Activated CD4-positive, alpha-beta T cell treated with anti-CD3 and anti-CD28 coated beads, Interleukin-2, amount 50 U/mL, for 48 hours (primary cell): ENCODE results near the gene SLCO2A1.

Experiments used
- DNase-seq, 2 experiments: peaks; one replicate each; pipeline ENCODE4 v3.0.0-alpha.2; 2020

Gene SLCO2A1

DNA sequence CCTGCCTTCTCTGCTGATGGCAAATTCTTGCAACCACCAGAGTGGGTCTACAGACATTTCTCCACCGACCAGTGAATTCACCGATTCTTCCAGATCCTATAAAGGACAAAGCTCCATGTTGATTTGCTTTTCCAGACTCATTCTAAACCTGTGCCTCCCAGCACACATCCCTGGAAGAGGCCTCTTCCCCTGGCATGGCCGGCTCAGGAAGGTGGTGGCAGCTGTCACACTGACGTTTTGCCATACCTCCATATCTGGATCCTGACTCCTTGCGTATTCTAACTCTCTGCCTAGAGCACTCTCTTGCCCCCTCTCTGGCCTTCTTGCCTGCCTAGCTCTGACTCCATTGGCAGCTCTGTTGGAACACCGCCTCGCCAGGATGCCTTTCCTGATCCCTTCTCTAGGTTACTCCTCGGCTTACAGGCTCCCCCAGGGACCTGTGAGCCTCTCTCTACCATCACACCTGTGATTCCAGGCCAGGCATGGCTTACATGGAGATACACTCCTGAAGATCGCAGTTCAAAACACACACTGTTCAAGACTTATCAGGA lies 31.0 kb downstream of the SLCO2A1 start:
- no peak for DNase-seq

DNA sequence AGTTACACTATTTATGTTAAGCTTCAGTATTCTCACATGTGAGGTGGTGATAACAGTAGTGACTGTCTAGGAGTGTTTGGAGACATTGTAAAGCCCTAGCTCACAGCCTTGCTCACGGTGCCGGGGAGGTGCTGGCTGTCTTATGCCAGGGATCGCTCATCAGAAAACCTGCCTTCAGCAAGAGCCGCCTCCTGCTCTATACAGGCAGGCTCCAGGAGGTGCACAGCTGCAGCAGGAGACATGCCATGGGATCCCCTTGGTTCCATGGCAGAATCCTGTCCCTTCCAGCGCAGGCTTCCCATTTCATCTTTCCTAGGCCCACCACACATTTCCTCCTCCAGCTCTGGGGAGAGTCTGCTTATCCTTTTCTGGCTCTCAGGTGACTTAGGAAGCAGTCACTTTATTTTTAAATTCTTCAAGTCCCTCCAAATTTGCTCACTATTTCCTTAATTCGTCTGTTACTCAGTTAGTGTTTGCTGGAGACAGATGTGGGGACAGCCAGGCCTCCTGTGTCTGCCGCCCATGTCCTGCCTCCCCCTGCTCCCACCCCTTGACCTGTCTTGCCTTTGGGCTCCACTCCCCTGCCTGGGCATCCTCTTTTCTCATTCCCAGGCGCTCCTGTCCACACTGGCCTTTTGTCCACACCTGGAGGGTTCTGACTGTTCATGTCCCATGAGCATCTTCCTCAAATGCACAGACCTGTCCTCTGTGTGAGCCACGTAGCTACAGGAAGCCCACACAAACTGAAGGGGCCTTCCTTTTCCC lies 31.7 kb downstream of the SLCO2A1 start:
- no peak for DNase-seq

DNA sequence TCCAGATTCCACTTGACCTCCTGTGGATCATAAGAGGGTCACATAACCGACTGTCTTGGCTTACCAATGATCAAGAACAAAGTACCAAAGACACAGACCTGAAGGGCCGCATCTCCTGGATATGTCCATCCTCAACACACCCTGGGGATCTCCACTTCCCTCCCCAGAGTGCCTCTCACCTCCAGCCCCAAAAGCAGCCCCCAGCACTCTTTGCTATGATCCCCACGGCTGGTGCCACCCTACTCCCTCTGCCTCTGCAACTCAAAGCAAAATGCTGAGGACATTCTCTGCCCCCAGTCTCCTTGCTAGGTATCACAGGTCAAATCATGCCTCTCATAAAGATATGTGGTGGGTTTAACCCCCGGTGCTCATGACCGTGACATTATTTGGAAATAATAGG lies 32.7 kb downstream of the SLCO2A1 start:
- DNase-seq = no peak

DNA sequence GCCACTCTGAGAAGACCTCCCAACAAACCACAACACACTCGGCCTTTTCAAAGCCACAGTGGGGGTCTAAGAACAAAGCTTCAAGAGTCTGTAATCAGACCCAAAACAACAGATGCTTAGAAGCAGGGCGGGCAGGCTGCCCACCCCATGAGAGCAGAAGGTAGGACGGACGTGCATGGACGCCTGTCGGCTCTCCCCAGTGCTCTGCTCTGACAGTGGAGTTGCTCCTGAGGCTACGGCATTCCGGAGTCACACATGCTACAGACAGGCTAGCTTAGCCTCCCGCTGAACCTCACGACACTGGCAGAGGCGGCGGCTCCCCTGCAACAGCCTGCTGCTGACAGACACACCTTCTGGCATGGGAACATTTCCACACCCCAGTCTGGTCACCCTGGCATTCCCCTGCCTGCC lies 33.5 kb downstream of the SLCO2A1 start:
- no peak for DNase-seq

DNA sequence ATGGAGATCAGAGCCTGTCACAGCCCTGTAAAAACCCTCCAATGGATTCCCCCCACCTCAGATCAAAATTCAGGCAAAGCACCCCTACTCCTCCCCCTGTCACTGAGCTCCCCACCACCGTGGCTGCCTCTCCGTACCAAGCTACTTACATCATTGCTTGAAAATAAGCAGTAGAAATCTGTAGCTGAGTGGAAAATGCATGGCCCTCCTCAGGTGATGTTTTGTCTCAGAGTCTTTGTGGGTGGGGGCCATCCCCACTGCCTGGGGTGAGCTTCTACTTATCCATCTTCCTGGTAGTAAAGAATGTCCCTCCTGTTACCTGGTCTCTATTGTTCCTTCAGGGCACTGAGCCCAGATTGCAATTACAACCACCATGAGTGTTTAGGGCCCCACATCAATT lies 34.5 kb downstream of the SLCO2A1 start:
- DNase-seq = no peak

DNA sequence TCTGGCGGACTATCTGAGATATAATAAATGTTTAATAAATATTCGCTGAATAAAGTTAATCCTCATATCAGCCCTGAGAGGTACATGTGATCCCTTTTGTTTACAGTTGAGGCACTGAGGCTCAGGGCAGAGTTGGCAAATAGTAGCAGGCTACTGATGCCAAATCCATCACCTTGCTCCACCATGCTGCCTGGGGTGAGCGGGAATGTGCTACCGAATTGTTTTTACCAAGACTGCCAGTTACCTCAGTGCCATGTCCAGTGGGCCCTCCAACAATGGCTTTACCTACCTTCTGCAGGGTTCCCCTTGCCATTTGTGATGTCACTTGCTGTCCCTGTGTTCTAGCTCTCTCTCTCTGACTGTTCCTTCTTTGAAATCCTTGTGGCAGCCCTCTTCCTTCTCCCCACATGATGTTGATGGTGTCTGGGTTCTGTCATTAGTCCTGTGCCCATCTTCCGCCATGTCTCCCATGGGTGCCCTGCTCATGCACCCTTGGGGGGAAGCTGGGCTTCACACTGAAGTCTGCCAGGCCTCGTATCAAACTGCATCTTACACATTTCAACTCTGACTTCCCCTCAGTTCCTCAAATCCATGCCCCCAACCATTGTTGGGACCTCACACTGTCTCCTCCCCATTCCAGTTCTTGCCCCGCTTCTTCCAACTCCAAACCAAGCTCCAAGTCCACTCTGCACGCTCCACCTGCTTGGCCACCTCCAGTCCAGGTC lies 35.4 kb downstream of the SLCO2A1 start:
- no peak for DNase-seq

DNA sequence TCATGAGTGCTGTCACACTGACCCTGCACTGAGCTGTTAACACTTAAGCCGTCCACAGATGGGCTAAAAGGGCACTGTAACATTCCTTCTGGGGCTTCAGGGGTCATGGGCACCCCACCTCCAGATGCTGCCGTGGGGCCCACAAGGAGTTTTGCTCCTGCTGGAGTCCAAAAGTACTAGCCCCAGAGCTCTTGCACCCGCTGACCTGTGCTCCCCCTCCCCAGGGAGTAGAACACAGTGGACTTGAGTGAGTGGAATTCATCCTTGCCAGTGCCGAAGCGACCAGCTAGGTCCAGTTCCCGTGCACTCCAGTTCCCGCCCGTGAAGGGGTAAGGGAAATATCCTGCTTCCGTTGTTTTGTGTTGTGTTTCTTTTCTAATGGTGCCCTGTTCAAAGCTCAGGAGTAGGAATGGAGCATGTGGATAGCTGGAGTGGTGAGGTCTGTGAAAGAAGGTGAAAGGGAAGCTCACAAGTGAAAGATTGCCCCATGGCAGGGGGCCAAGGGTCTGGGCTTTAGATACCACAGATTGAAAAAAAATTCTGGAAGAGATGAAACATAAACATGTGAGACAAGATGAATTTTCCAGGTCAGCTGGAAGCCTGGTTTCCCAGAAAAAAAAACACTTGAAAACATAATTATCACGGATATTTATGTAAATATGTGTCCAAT lies 36.6 kb downstream of the SLCO2A1 start:
- DNase-seq = no peak

DNA sequence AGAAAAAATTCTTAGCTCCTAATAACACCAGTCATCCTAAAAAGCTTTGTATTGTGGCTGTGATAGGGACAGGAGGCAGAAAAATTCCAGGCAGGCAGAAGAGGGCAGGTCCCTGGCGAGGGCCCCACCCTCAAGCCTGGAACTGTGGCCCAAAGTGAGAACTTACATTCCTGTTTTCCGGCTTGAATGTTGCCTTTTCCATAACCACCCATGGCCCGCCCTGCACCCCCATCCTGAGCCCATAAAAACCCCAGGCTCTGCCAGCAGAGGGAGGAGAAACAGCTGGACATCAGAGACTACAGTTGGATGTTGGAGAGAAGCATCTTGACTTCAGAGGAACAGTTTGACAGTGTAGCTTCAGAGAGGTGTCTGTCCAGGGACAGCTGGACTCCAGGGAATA lies 37.3 kb downstream of the SLCO2A1 start:
- DNase-seq = no peak

DNA sequence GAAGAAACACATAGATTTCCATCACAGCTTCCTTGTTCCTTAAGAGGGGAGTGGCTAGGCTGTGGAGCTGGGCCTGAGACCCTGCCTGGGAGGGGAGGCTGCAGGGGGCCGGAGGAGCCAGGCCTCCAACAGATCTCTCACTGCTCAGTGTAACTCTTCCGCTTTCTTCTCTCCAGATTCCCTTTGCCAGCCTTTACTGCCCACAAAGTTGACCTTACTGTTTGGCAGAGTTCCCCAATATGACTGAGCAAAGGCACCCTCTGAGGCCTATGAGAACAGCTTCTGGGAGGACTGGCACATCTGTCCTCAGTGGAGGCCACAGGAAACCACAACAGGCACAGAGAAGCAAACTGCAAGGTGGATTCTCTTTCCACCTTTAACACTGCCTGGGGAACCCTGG lies 38.1 kb downstream of the SLCO2A1 start:
- no peak for DNase-seq

DNA sequence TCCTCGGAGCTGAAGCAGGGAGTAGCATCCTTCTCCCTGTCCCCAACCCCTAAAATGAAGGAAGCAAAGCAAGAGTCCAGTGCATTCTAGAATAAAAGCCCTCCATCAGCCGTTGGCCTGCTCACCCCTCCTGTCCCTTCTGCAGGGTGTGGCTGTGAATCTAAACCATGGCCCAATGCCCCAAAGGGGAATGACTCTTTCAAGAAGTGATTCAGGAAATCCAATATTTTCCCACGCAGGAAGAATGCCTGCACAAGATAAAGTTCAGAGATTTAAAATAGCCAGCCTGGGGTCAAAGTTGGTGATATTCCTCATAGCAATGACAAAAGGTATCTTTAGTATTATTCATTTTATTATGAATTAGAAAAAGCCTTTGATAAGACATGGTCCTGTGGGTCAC lies 38.5 kb downstream of the SLCO2A1 start:
- no peak for DNase-seq

DNA sequence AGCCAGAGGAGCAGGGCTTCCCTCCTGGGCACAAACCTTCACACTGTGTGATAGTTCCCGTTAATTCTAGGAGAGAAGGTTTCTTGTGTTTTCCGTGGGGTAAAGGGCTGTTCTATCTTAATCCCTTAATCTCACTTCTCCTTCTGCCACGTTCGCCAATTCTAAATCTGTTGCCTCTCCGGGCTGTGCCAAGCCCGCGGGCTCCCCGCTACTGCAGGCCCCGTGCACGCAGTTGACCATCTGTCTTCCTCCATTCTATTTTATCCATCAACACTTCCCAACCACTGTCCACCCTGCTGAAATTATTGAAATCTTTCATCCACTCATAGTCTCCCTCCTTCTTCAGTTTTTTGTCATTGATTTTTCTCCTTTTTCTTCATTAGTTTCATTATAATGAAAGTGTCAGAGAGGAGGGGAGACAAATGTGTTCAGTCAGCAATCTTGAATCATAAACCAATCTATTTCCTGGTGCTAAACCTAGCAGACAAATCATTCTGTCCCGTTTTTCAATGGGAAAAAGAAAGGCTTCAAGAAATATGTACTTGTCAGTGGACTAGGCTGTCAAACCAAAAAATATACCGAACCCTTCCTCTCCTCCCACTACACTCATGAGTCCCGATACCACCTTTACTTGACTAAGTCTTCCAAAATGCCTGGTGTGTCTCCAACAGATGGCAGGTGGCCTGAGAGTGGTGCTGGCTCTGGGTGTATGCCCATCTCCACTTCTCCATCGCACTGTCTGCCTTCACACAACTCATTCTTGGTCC lies 39.6 kb downstream of the SLCO2A1 start:
- no peak for DNase-seq

DNA sequence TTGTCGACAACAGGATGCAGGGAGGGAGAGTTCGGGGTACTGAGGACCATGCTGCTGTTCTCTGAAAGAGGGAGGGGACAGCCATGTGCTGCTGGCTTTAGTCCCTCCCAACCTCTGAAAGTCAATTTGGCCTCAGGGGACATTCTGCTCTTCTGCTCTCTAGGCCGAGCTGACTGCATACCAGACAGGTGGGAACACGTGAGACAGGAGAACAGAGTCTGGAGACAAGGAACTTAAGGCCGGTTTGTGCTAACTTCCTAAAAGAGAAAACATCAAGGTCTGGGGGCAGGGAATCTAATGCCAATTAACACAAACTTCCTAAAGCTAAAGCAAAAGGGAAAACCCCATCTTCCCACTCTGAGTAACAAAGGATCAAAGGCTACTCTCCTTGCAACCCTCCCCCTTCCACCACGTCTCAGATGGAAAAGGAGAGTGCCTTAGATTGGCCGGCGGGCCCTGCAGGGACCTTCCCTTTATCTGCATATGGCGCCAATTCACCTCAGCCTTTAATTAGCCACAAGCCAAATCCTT lies 41.0 kb downstream of the SLCO2A1 start:
- no peak for DNase-seq

DNA sequence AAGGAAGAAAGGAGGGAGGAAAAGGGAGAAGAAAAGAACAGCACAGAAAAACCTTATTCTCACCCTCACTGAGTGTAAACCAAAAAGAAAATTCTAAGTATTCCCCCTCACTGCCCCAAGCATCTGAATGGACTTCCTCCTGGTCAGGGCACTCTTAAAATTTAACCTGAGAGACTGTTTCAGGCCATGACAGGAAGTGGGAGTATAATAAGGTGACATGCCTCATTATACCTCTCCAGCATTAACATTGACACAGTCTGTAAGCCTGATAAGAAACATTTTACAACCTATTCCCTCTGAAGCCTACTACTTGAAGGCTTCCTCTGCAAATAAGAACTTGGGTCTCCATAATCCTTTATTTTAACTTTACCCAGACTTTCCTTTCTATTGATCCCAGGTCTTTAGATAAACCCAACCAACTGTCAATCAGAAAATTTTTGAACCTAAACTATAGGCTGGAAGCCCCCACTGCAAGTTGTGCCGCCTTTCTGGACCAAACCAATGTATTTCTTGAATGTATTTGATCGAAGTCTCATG lies 41.7 kb downstream of the SLCO2A1 start:
- no peak for DNase-seq

DNA sequence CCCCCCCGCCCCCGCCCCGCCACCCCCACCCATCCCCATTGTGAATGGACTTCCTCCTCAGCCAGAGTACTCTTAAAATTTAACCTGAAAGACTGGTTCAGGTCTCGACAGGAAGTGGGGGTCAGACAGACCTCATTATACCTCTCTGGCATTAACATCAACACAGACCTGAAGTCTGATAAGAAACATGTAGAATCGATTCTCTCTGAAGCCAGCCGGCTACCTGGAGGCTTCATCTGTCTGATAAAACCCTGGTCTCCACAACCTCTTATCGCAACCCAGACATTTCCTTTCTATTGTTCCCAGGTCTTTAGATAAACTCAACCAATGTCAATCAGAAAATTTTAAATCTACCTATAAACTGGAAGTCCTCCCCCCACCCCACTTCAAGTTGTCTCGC lies 42.6 kb downstream of the SLCO2A1 start:
- no peak for DNase-seq

DNA sequence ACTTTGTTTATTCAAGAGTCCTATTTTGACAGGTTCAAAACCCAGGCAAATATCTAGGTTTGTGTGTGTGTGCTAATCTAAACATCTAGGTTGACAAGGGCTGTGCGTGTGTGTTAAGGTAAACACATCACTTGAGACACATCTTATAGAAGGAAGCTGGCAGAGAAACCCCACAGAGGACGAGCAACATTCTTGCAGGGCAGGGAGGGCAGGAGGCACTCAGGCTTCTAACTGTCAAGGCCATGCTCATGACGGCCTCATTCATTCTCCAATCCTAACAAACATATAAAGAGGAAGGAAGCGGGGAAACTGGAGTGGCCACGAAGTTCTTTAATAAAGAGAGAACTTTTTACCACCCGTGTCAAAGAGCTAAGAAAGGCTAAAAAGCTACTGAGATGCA lies 43.4 kb downstream of the SLCO2A1 start:
- no peak for DNase-seq

DNA sequence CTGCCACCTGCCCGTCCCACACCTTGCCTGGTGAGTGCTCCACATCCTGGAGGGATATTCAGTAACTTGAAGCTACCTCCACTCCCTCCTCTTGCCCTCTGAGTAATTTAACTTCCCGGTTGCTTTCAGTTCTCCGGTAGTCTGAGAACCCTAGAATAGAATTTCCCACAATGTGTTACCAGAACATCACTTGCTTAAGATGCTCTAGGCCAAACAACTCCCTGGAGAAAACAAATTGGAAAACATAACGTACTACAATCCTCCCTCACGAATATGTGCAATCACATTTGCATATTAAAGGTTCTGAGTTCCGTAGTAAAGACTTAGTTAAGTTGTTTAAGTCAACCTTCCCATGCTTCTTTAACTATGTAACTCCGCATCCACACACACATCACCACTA lies 44.8 kb downstream of the SLCO2A1 start:
- no peak for DNase-seq

DNA sequence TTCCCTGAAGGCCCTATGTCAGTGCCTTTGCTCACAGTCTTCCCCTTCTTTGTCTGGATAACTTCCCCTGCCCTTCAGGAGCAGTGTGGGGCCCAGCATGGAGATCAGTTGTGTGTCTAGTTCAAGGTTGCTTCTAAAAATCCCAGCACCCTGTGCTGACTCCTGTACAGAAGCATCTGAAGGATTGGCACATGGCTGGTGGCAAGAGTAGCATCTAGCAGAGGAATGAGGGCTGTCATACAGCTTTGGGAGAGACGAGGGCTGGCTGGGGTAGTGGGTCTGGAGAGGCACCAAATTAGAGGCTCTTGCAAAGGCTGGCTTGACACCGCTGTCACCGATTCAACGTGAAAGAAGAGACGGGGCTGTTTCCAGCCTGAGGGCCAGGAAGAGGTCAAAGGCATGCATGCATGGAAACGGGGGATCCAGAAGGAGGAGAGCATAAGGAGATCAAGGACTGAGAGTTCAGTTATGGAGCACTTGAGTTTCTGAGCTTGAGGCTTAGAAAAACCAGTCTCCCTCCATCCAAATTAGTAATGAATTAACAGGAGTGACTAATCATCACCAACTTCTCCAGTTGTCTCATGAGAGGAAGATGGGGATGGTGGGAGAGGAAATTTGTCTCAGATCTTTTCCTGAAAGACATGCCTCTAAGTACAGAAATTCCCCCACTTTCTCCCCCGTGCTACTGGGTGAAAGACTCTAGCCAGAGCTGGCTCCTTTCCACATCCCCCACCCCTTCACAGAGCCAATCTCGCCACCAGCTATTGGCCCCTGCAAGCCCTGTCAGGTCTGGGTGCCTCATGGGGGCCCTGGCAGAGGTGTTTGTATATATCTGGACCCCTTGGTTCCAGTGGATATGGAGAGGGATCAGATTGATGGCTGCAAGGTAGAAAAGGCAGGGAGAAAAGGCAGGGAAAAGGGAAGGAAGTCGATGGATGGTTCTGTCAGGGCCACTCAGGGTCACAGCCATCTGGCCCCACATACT lies 45.9 kb downstream of the SLCO2A1 start:
- no peak for DNase-seq

DNA sequence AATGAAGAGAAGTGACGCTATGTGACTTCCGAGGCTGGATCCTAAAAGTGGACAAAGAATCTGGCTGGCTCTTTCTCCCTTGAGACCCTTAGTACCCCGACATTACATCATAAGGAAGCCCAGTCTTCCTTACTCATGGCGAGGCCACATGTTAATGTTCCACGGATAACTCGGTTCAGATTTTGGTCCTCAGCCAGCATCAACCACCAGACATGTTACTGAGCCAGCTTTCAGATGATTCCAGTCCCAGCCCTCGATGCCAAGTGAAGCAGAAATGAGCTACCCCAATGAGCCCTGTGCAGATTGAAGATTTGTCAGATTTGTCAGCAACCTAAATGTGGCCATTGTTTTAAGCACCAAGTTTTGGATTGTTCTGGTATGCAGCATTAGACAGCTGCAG lies 46.6 kb downstream of the SLCO2A1 start:
- DNase-seq = no peak

DNA sequence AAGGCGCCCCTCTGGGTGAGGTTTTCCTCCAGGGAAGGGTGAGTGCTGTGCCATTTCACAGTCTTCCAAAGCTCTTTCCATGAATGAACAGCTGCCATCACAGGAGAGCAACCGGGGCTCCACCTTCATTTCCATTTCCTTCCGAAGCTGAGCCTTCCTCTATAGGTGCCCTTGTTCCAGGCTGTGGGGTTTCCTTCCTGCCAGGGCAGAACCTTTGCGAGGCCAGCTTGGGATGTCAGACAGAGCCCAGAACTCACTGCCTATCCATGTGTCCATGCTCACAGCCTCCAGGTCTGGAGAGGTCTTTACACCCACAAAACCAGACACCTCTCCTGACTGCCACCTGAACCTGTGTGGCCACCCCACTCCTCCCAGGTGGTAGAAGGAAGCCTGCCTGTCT lies 49.2 kb downstream of the SLCO2A1 start:
- DNase-seq = no peak

DNA sequence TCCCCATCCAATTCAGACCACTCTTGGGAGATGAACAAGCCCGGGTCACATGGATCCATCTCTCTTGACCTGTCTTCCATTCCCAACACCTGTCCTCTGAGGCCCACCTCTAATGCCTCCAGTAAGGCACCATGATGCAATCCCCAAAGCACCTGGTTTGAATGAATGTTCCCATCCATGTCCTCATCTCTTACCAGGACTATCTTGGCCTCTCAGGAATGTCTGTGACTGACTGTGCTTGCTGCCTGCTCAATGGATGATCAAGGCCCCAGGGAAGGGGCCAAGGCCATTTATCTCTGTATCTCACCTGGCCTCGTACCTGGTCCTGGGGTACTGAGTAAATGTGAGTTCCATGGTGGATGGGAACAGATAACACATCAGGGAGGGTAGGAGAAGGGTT lies 49.7 kb downstream of the SLCO2A1 start:
- no peak for DNase-seq

DNA sequence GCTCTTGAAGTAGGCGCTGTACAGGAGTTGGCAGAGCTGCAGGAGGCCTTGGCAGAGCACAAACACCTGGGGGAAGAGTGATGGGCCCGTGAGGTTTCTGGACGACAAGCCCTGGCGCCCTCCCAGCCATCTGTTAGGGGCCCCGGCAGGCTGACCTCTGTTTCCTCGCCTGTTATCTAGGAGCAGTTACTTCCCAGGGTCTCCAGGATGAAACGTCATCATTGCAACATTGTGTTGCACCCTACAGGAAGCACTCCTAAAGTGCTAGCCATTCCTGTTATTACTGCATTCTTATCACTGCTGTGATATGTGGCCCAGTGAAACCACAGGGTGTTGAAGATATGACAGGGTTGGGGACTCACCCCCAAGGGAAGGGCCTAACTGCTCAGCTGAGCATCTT lies 50.2 kb downstream of the SLCO2A1 start:
- DNase-seq = no peak
